IMR-90 (cell line): ENCODE data around the gene NUDT3. TPM values are rescaled to one million over a fixed set of nuclear protein-coding genes. Genes with fewer than 3 reads are reported as not detected.
"Not testable (repeated sequence)": the region's sequence is repeated elsewhere in the genome, so short reads cannot be mapped to it uniquely, and the experiment has no call there.

Experiments
- ATAC-seq: fragments of 200-7000 bp; cut with Tn5 transposase; 2 replicates; pipeline ENCODE4 v1.9.1; 2020; ENCODE audit warnings: low read depth, mild to moderate bottlenecking, moderate library complexity
- BruUV-seq: library from RNA; stranded (reverse); fragments of 400-500 nt; replicated peaks from 2 replicates; lab custom pipeline; 2021; lab: Mats Ljungman, UMichigan
- CTCF ChIA-PET: fragments of 300-600 bp; formaldehyde crosslinking; extraction: SDS; loops from one replicate; lab custom pipeline; 2021; ENCODE audit warnings: antibody characterized with exemption; lab: Yijun Ruan, JAX
- POLR2A ChIA-PET: fragments of 300-600 bp; sonication (Branson Sonifier 250); formaldehyde crosslinking; loops from one replicate; lab custom pipeline; 2022; ENCODE audit warnings: antibody characterized with exemption; ENCODE audit not compliant: unreplicated experiment; lab: Charles Lee
- DNase-seq: peaks from one replicate; pipeline ENCODE4 v3.0.0; 2013
- H2AFZ ChIP-seq: replicated peaks from 2 replicates; pipeline ENCODE3; 2013; ENCODE audit warnings: low read length, mild to moderate bottlenecking; ENCODE audit not compliant: poor library complexity
- H2AK5ac ChIP-seq: 2 replicates; pipeline ENCODE4 v1.6.1; 2013; ENCODE audit warnings: low read depth, low read length, inconsistent platforms
- H2AK9ac ChIP-seq: replicated peaks from 2 replicates; pipeline ENCODE3; 2013; ENCODE audit warnings: mild to moderate bottlenecking, low read depth, low read length, moderate library complexity; ENCODE audit not compliant: poor library complexity
- H2BK120ac ChIP-seq: 2 replicates; pipeline ENCODE4 v1.6.1; 2013; ENCODE audit warnings: low read depth, low read length, inconsistent platforms
- H2BK15ac ChIP-seq: 3 replicates; pipeline ENCODE4 v1.6.1; 2013; ENCODE audit warnings: low read depth, low read length, inconsistent platforms
- H2BK20ac ChIP-seq: 2 replicates; pipeline ENCODE4 v1.6.1; 2013; ENCODE audit warnings: low read depth, mild to moderate bottlenecking, inconsistent platforms, low read length, moderate library complexity
- H2BK5ac ChIP-seq: 2 replicates; pipeline ENCODE4 v1.6.1; 2013; ENCODE audit warnings: mild to moderate bottlenecking, low read depth, low read length, inconsistent platforms; ENCODE audit not compliant: poor library complexity, severe bottlenecking
- H3K14ac ChIP-seq: replicated peaks from 2 replicates; pipeline ENCODE4 v1.6.1; 2013; ENCODE audit warnings: low read depth, low read length, inconsistent platforms
- H3K18ac ChIP-seq: 2 replicates; pipeline ENCODE4 v1.6.1; 2013; ENCODE audit warnings: low read depth, low read length, control low read depth
- H3K23ac ChIP-seq: 2 replicates; pipeline ENCODE4 v1.6.1; 2013; ENCODE audit warnings: low read depth, low read length, inconsistent platforms
- H3K27ac ChIP-seq: 2 replicates; pipeline ENCODE4 v1.5.1; 2013; ENCODE audit warnings: mild to moderate bottlenecking, control low read depth, low read length; ENCODE audit not compliant: insufficient read depth
- H3K27me3 ChIP-seq: 2 replicates; pipeline ENCODE4 v1.6.1; 2013; ENCODE audit warnings: low read length; ENCODE audit not compliant: control insufficient read depth, insufficient read depth
- H3K36me3 ChIP-seq: 2 replicates; pipeline ENCODE4 v1.6.1; 2013; ENCODE audit warnings: low read length, mixed read lengths; ENCODE audit not compliant: control insufficient read depth, insufficient read depth
- H3K4ac ChIP-seq: 2 replicates; pipeline ENCODE4 v1.6.1; 2013; ENCODE audit warnings: low read depth, low read length, inconsistent platforms
- H3K4me1 ChIP-seq: 2 replicates; pipeline ENCODE4 v1.6.1; 2013; ENCODE audit warnings: low read length, mixed read lengths; ENCODE audit not compliant: control insufficient read depth, insufficient read depth
- H3K4me2 ChIP-seq: 2 replicates; pipeline ENCODE4 v1.6.1; 2013; ENCODE audit warnings: low read depth, mild to moderate bottlenecking, control low read depth, low read length, moderate library complexity
- H3K4me3 ChIP-seq: 2 replicates; pipeline ENCODE4 v1.5.1; 2013; ENCODE audit warnings: low read depth, mild to moderate bottlenecking, control low read depth, low read length, moderate library complexity; ENCODE audit not compliant: insufficient read depth
- H3K56ac ChIP-seq: 2 replicates; pipeline ENCODE4 v1.6.1; 2013; ENCODE audit warnings: low read length, inconsistent platforms; ENCODE audit not compliant: insufficient read depth; ENCODE audit errors: extremely low read depth
- H3K79me1 ChIP-seq, 2 experiments: 2 replicates each; pipeline ENCODE4 v1.6.1; 2013; ENCODE audit warnings: low read length in 2 of 2, inconsistent platforms in 1 of 2, low read depth in 1 of 2
- H3K9ac ChIP-seq: 2 replicates; pipeline ENCODE4 v1.6.1; 2013; ENCODE audit warnings: low read depth, low read length, control low read depth
- H3K9me1 ChIP-seq: 2 replicates; pipeline ENCODE4 v1.6.1; 2013; ENCODE audit warnings: low read length, inconsistent platforms; ENCODE audit not compliant: insufficient read depth
- H3K9me3 ChIP-seq: 2 replicates; pipeline ENCODE4 v1.6.1; 2013; ENCODE audit warnings: low read length; ENCODE audit not compliant: control insufficient read depth, insufficient read depth
- H4K20me1 ChIP-seq: 2 replicates; pipeline ENCODE4 v1.6.1; 2013; ENCODE audit warnings: low read length, inconsistent platforms; ENCODE audit not compliant: insufficient read depth
- H4K5ac ChIP-seq: 2 replicates; pipeline ENCODE4 v1.6.1; 2013; ENCODE audit warnings: mild to moderate bottlenecking, low read depth, low read length, control low read depth
- H4K8ac ChIP-seq, 2 experiments: 2 replicates each; pipeline ENCODE4 v1.6.1; 2013; ENCODE audit warnings: low read depth in 2 of 2, low read length in 2 of 2, control low read depth in 1 of 2, inconsistent platforms in 1 of 2
- H4K91ac ChIP-seq: 2 replicates; pipeline ENCODE4 v1.6.1; 2013; ENCODE audit warnings: low read depth, low read length, inconsistent platforms; ENCODE audit not compliant: insufficient read depth
- WGBS, 2 experiments: methylation state at CpG; one replicate each; pipeline versions ENCODE4 v1.1.5 to v1.1.7; 2013; ENCODE audit warnings: missing lambda C conversion rate in 2 of 2; ENCODE audit not compliant: insufficient read length in 1 of 2; ENCODE audit errors: extremely low coverage in 2 of 2; 5-methylcytosine and 5-hydroxymethylcytosine counted together
- dilution Hi-C: fragments of 300-500 bp; cut with HindIII; formaldehyde crosslinking; loops from one replicate; pipeline ENCODE4 v1.14.3; 2018; ENCODE audit warnings: low sequenced_read_pairs; ENCODE audit not compliant: unreplicated experiment
- in situ Hi-C: fragments of 300-500 bp; cut with MboI; formaldehyde crosslinking; loops from 3 replicates; pipeline ENCODE4 v1.14.3; 2019; ENCODE audit warnings: low sequenced_read_pairs, inconsistent platforms, mixed read lengths
- intact Hi-C: fragments of 100-400 bp; cut with micrococcal nuclease; formaldehyde crosslinking; loops from 2 replicates; pipeline ENCODE4 v1.10.0; 2022
- polyA plus RNA-seq, 3 experiments: library from polyadenylated mRNA; depleted of rRNA; stranded (reverse); fragments of >200 nt; gene quantifications; 2 replicates each; pipeline ENCODE4 v1.2.3, GENCODE V29; 2012; ENCODE audit warnings: low replicate concordance in 1 of 3
- total RNA-seq: library from RNA; depleted of rRNA; stranded (reverse); fragments of >200 nt; gene quantifications from 2 replicates; pipeline ENCODE4 v1.2.3, GENCODE V29; 2012

NUDT3 gene
- total and polyA plus RNA-seq, 2 of the 4 experiments (the other 2 are of a cell fraction), result 10.1 to 17.2 TPM

DNA sequence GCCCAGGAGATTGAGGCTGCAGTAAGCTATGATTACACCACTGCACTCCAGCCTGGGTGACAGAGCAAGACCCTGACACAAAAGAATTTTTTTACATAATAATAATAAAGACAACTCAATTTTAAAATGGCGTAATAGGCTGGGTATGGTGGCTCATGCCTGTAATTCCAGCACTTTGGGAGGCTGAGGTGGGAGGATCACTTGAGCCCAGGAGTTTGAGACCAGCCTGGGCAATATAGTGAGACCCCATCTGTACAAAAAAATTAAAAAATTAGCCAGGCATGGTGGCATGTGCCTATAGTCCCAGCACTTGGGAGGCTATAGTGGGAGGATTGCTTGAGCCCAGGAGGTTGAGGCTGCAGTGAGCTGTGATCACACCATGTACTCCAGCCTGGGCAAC is 15.4 kb upstream of the NUDT3 start:
- ATAC-seq, BruUV-seq, H2BK120ac ChIP-seq, H4K20me1 ChIP-seq, H2BK20ac ChIP-seq, H2BK15ac ChIP-seq, H3K9me3 ChIP-seq, H4K91ac ChIP-seq, H3K18ac ChIP-seq, H2AFZ ChIP-seq, H3K56ac ChIP-seq, dilution Hi-C loops, DNase-seq, H3K9ac ChIP-seq, H3K27ac ChIP-seq, H3K79me1 ChIP-seq, intact Hi-C loops, H3K4me2 ChIP-seq, H3K23ac ChIP-seq, POLR2A ChIA-PET, H2AK5ac ChIP-seq, H3K4ac ChIP-seq, H3K4me1 ChIP-seq, H2BK5ac ChIP-seq, H3K27me3 ChIP-seq, H4K5ac ChIP-seq, H3K36me3 ChIP-seq, H3K4me3 ChIP-seq, H4K8ac ChIP-seq, H2AK9ac ChIP-seq, H3K14ac ChIP-seq, CTCF ChIA-PET: not testable (repeated sequence)
- in situ Hi-C loops, result loop anchor here (5.0 kb wide), 1 partner anchor 161 kb away; the partner anchor contains the start of gene SMIM29
- WGBS, 2 experiments, result no CpG with 5 or more reads among the region's 1 CpG
- peaks cover 12% of the 10 kb centered on the region for H3K9me1 ChIP-seq
